Activated naive CD4-positive, alpha-beta T cell treated with anti-CD3 and anti-CD28 coated beads, Interleukin-2, amount 50 U/mL, for 72 hours (primary cell): ENCODE data around the gene LEFTY2. TPM values are rescaled to one million over a fixed set of nuclear protein-coding genes. Genes with fewer than 3 reads are reported as not detected.
"Not testable (repeated sequence)": the region's sequence is repeated elsewhere in the genome, so short reads cannot be mapped to it uniquely, and the experiment has no call there.

Source experiments
- ATAC-seq, 2 donors: fragments of 150-1000 bp; cut with Tn5 transposase; 2 replicates each; pipeline ENCODE4 v1.10.0; 2021; ENCODE audit warnings: mild to moderate bottlenecking in 2 of 2, moderate library complexity in 2 of 2
- DNase-seq, 2 donors: peaks; one replicate each; pipeline ENCODE4 v3.0.0; 2021 to 2022; ENCODE audit warnings: low spot score in 2 of 2
- H3K27ac Mint-ChIP-seq, 2 donors: one replicate each; pipeline ENCODE4 v1.8.0; 2022; ENCODE audit warnings: mild to moderate bottlenecking in 2 of 2, mixed read lengths in 2 of 2
- H3K36me3 Mint-ChIP-seq, 2 donors: one replicate each; pipeline ENCODE4 v1.8.0; 2022; ENCODE audit warnings: mixed read lengths in 2 of 2
- H3K9me3 Mint-ChIP-seq, 2 donors: one replicate each; pipeline ENCODE4 v1.8.0; 2022; ENCODE audit warnings: mixed read lengths in 2 of 2
- total RNA-seq, 2 donors: library from RNA; stranded (reverse); gene quantifications; one replicate each; pipeline ENCODE4 v1.2.3, GENCODE V29; 2022

LEFTY2 gene
- total RNA-seq, 2 donors from 2014 or later = not detected

GRCh38 chr1:225899044-225899925 lies 41.7 kb downstream of the LEFTY2 start:
- peaks cover 0 to 15% of the 10 kb centered on the region in 2 donors for H3K36me3 Mint-ChIP-seq
- DNase-seq (no peak), ATAC-seq (no peak)
- peak overlapping the region; percentile 12 to 81 for H3K27ac Mint-ChIP-seq
- H3K9me3 Mint-ChIP-seq = peaks cover 3% of the 10 kb centered on the region in 2 donors

GRCh38 chr1:225897595-225898514 lies 43.2 kb downstream of the LEFTY2 start:
- peak overlapping the region; percentile 77 to 82 for H3K27ac Mint-ChIP-seq
- no peak for ATAC-seq

GRCh38 chr1:225896937-225897549 lies 44.0 kb downstream of the LEFTY2 start:
- peak; percentile 99 to 100 for ATAC-seq
- Mint-ChIP-seq H3K27ac (peak overlapping the region; percentile 77 to 82), H3K9me3 (peaks cover 0 to 3% of the 10 kb centered on the region in 2 donors), H3K36me3 (peaks cover 0 to 15% of the 10 kb centered on the region in 2 donors)
- peak; percentile 62 to 77 for DNase-seq

More at GRCh38 chr1:225897595-225898514, 43.2 kb downstream of the LEFTY2 start:
- DNase-seq = no peak
- H3K36me3 Mint-ChIP-seq = peaks cover 0 to 15% of the 10 kb centered on the region in 2 donors
- H3K9me3 Mint-ChIP-seq = peaks cover 0 to 3% of the 10 kb centered on the region in 2 donors

- H3K9me3 Mint-ChIP-seq = peaks cover 0 to 3% of the 10 kb centered on the region in 2 donors
- DNase-seq (no peak), ATAC-seq (no peak)
- H3K27ac Mint-ChIP-seq = peak overlapping the region in 1 of 2 donors; percentile 82
- peaks cover 0 to 15% of the 10 kb centered on the region in 2 donors for H3K36me3 Mint-ChIP-seq
Observed at GRCh38 chr1:225896494-225896893, 44.5 kb downstream of the LEFTY2 start.

GRCh38 chr1:225892307-225892706 lies 48.7 kb downstream of the LEFTY2 start:
- DNase-seq (no peak), ATAC-seq (no peak)
- H3K36me3 Mint-ChIP-seq = no peaks in the 10 kb centered on the region
- H3K9me3 Mint-ChIP-seq = no peaks in the 10 kb centered on the region
- H3K27ac Mint-ChIP-seq = no peak overlapping the region

GRCh38 chr1:225891229-225891972 lies 49.6 kb downstream of the LEFTY2 start:
- no peak for ATAC-seq
- Mint-ChIP-seq H3K36me3 (no peaks in the 10 kb centered on the region), H3K9me3 (no peaks in the 10 kb centered on the region), H3K27ac (no peak overlapping the region)
- DNase-seq = no peak

- Mint-ChIP-seq H3K9me3 (no peaks in the 10 kb centered on the region), H3K27ac (no peak overlapping the region), H3K36me3 (no peaks in the 10 kb centered on the region)
- ATAC-seq (no peak), DNase-seq (no peak)
Observed at GRCh38 chr1:225890346-225891228, 50.4 kb downstream of the LEFTY2 start.

GRCh38 chr1:225889743-225890142 lies 51.3 kb downstream of the LEFTY2 start:
- H3K9me3 Mint-ChIP-seq = no peaks in the 10 kb centered on the region
- H3K27ac Mint-ChIP-seq = no peak overlapping the region
- H3K36me3 Mint-ChIP-seq = no peaks in the 10 kb centered on the region
- DNase-seq = no peak
- ATAC-seq = no peak

- ATAC-seq (no peak), DNase-seq (no peak)
- Mint-ChIP-seq H3K9me3 (no peaks in the 10 kb centered on the region), H3K27ac (peak within 1 kb of the TSS in 1 of 2 donors; percentile 29), H3K36me3 (no peaks in the 10 kb centered on the region)
Observed at GRCh38 chr1:225888898-225889601, 52.0 kb downstream of the LEFTY2 start, which contains the start of gene LEFTY1. LEFTY1 (minus strand) TSS chr1:225889146; CDS start chr1:225889066, 80 bp downstream.

- DNase-seq (no peak), ATAC-seq (no peak)
- Mint-ChIP-seq H3K9me3 (no peaks in the 10 kb centered on the region), H3K36me3 (no peaks in the 10 kb centered on the region), H3K27ac (peak overlapping the region in 1 of 2 donors; percentile 29)
Observed at GRCh38 chr1:225888289-225888897, 52.6 kb downstream of the LEFTY2 start.

- H3K36me3 Mint-ChIP-seq, ATAC-seq, DNase-seq, H3K27ac Mint-ChIP-seq, H3K9me3 Mint-ChIP-seq: not testable (repeated sequence)
Observed at GRCh38 chr1:225887554-225888288, 53.3 kb downstream of the LEFTY2 start.

GRCh38 chr1:225887030-225887314 lies 54.0 kb downstream of the LEFTY2 start:
- Mint-ChIP-seq H3K36me3 (no peaks in the 10 kb centered on the region), H3K9me3 (no peaks in the 10 kb centered on the region), H3K27ac (no peak overlapping the region)
- DNase-seq = no peak
- ATAC-seq = no peak
